Ovary (tissue), 9 donors: ENCODE data around the gene PLCG1. TPM values are rescaled to one million over a fixed set of nuclear protein-coding genes. Genes with fewer than 3 reads are reported as not detected.

Source experiments
- DNase-seq, 5 donors: peaks; one replicate each; pipeline ENCODE4 v3.0.0-alpha.2; 2019 to 2020
- H3K27ac ChIP-seq, 2 donors: fragments of 200-600 bp; one replicate each; pipeline versions ENCODE4 v1.5.1 to v1.8.0; 2019 to 2022
- H3K27me3 ChIP-seq: fragments of 200-600 bp; one replicate; pipeline ENCODE4 v1.8.0; 2022
- H3K36me3 ChIP-seq: fragments of 200-600 bp; sonication (generic); one replicate; pipeline ENCODE4 v1.5.1; 2019
- H3K4me1 ChIP-seq: one replicate; pipeline ENCODE4 v1.8.1; 2013; ENCODE audit warnings: mild to moderate bottlenecking, moderate library complexity; ENCODE audit not compliant: insufficient read depth
- H3K4me3 ChIP-seq: fragments of 200-600 bp; sonication (generic); one replicate; pipeline ENCODE4 v1.5.1; 2017
- H3K9me3 ChIP-seq, 2 donors: fragments of 200-600 bp in 1 of 2; sonication (generic) in 1 of 2; one replicate each; pipeline versions ENCODE4 v1.5.1 to v1.8.1; 2013 to 2019; ENCODE audit warnings: mild to moderate bottlenecking in 1 of 2, moderate library complexity in 1 of 2
- EP300 ChIP-seq: sonication (generic); formaldehyde crosslinking; IDR thresholded peaks from one replicate; pipeline ENCODE4 v1.6.1; 2017; ENCODE audit warnings: antibody characterized with exemption
- POLR2A ChIP-seq: fragments of 450-650 bp; IDR thresholded peaks from one replicate; pipeline ENCODE4 v1.6.1; 2017; ENCODE audit warnings: antibody characterized with exemption, mild to moderate bottlenecking, moderate library complexity
- WGBS, 3 donors: extraction: QIAGEN DNeasy Blood & Tissue Kit in 1 of 3; methylation state at CpG; one replicate each; pipeline versions ENCODE4 v1.1.5 to v1.1.7; 2013 to 2017; 5-methylcytosine and 5-hydroxymethylcytosine counted together
- intact Hi-C, 4 donors: fragments of 100-400 bp; cut with DNase I; formaldehyde crosslinking; loops; one replicate each; pipeline versions ENCODE4 v1.11.0 to v1.15.1; 2022 to 2023
- polyA plus RNA-seq, 2 donors: library from polyadenylated mRNA; stranded (reverse); fragments of 200-250 nt in 1 of 2; fragments of 350-450 nt in 1 of 2; fragmentation: Illumina TruSeq in 1 of 2; extraction: RNeasy Lipid Tissue Mini Kit (QIAGEN cat#74804) in 1 of 2; gene quantifications; one replicate each; pipeline ENCODE4 v1.2.3, GENCODE V29; 2013 to 2014
- total RNA-seq, 7 donors: library from RNA; depleted of rRNA in 2 of 7; stranded (reverse); fragments of >200 nt in 2 of 7; fragmentation: NEBNext Ultra II Directional in 3 of 7; extraction: Animal tissue kit (Norgen Biotek cat#: 25700) in 3 of 7; gene quantifications; one replicate each; pipeline versions ENCODE4 v1.1.0 to v1.2.4, GENCODE V29; 2016 to 2023
- TF ChIP-seq, protein P1 (sequence below), 3 donors: fragments of 450-650 bp in 2 of 3; fragments of 200-600 bp in 1 of 3; IDR thresholded peaks; one replicate each; pipeline versions ENCODE4 v1.5.1 to v1.8.0; 2016 to 2022; ENCODE audit warnings: antibody characterized with exemption in 3 of 3, mild to moderate bottlenecking in 1 of 3
- donor health status: DM: no; HTN: no; CAD: no; lungs with moderate emphysema.
- donor health status: DM: no; HTN: no; CAD: no.
- donor health status: Bipolar disorder and iron deficiency.
- donor health status: DM: yes; HTN: yes; CAD: no.
- donor health status: DM: no; HTN: no; CAD: no.
- donor health status: DM: yes; HTN: yes; CAD: no.

Gene PLCG1
- total and polyA plus RNA-seq, 9 donors, result 56.1 to 158 (median 101) TPM

DNA sequence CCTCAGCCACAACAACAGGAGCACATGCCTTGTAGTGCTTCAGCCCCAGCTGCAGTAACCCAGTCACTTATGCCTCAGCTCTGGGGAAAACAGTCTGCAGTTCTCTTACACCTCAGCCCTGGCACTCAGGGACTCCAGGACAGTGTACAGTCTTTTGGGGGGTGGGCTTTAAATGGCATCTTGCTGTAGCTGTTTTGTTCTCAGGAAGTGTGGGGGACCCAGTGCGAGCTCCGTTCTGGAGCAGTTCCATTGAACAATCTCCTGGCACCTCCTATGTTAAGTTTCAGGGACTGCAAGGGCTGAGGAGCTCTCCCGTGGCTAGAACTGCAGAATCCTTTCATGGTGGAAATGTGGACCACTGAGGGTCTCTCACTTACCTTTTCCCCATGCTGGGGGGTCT is 55.2 kb downstream of the PLCG1 start:
- Histone ChIP-seq H3K4me1 (no peaks in the 10 kb centered on the region), H3K27me3 (no peaks in the 10 kb centered on the region), H3K36me3 (no peaks in the 10 kb centered on the region), H3K9me3 (peaks cover 0 to 4% of the 10 kb centered on the region in 2 donors), H3K27ac (no peak overlapping the region), H3K4me3 (no peak overlapping the region)
- no peak for DNase-seq
- 88 to 91% (median 88%) methylated on average over 3 of the region's 3 CpGs for WGBS, 3 donors
- intact Hi-C loops, result no loop called here
- TF ChIP-seq, protein P1, sequence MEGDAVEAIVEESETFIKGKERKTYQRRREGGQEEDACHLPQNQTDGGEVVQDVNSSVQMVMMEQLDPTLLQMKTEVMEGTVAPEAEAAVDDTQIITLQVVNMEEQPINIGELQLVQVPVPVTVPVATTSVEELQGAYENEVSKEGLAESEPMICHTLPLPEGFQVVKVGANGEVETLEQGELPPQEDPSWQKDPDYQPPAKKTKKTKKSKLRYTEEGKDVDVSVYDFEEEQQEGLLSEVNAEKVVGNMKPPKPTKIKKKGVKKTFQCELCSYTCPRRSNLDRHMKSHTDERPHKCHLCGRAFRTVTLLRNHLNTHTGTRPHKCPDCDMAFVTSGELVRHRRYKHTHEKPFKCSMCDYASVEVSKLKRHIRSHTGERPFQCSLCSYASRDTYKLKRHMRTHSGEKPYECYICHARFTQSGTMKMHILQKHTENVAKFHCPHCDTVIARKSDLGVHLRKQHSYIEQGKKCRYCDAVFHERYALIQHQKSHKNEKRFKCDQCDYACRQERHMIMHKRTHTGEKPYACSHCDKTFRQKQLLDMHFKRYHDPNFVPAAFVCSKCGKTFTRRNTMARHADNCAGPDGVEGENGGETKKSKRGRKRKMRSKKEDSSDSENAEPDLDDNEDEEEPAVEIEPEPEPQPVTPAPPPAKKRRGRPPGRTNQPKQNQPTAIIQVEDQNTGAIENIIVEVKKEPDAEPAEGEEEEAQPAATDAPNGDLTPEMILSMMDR (IDR thresholded peaks at IDR 0.05), result no peak
- TF ChIP-seq EP300 (no peak), POLR2A (no peak)

DNA sequence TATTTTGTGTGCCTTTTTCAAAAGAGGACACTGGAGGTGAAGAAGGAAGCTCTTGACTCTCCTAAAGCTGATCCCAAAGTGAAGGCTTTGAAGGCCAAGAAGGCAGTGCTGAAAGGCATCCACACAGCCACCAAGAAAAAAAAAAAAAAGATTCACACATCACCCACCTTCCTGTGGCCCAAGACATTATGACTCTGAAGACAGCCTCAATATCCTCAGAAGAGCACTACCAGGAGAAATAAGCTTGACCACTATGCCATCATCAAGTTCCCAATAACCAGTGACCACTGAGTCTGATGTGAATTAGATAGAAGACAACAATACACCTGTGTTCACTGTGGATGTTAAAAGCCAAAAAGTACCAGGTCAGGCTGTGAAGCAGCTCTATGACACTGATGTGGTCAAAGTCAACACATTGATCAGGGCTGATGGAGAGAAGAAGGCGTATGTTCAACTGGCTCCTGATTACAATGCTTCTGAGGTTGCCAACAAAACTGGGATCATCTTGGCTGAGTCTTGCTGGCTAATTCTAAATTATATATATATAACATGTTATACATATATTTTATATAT is 59.4 kb downstream of the PLCG1 start:
- Histone ChIP-seq H3K4me3 (no peak overlapping the region), H3K27ac (no peak overlapping the region), H3K4me1 (no peaks in the 10 kb centered on the region), H3K27me3 (no peaks in the 10 kb centered on the region), H3K36me3 (no peaks in the 10 kb centered on the region), H3K9me3 (no peaks in the 10 kb centered on the region)
- no peak for TF ChIP-seq EP300
- TF ChIP-seq, protein P1 (IDR thresholded peaks at IDR 0.05), result no peak
- TF ChIP-seq POLR2A, result no peak
- intact Hi-C loops, result no loop called here
- 93 to 97% (median 97%) methylated on average over 1 of the region's 1 CpG for WGBS, 3 donors
- DNase-seq, result no peak

DNA sequence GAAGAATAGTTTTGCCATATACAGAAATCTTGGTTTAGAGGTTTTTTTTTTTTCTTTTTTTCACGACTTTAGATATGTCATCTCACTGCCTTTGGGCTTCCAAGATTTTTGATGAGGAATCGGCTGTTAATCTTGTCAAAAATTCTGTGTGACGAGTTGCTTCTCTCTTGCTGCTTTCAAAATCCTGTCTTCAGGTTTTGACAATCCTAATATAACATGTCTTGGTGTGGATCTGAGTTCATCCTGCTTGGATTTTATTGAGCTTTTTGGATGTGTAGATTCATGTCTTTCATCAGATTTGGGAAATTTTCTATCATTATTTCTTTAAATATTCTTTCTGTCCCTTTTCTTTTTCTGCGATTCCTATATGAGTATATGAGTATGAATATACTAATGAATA is 61.1 kb downstream of the PLCG1 start:
- Histone ChIP-seq H3K4me3 (no peak overlapping the region), H3K27me3 (no peaks in the 10 kb centered on the region), H3K36me3 (no peaks in the 10 kb centered on the region), H3K9me3 (no peaks in the 10 kb centered on the region), H3K27ac (no peak overlapping the region), H3K4me1 (no peaks in the 10 kb centered on the region)
- intact Hi-C loops, result no loop called here
- WGBS, 3 donors, result 95 to 97% (median 96%) methylated on average over 4 of the region's 4 CpGs
- no peak for DNase-seq
- TF ChIP-seq, protein P1 (IDR thresholded peaks at IDR 0.05), result no peak
- TF ChIP-seq POLR2A, result no peak
- no peak for TF ChIP-seq EP300

DNA sequence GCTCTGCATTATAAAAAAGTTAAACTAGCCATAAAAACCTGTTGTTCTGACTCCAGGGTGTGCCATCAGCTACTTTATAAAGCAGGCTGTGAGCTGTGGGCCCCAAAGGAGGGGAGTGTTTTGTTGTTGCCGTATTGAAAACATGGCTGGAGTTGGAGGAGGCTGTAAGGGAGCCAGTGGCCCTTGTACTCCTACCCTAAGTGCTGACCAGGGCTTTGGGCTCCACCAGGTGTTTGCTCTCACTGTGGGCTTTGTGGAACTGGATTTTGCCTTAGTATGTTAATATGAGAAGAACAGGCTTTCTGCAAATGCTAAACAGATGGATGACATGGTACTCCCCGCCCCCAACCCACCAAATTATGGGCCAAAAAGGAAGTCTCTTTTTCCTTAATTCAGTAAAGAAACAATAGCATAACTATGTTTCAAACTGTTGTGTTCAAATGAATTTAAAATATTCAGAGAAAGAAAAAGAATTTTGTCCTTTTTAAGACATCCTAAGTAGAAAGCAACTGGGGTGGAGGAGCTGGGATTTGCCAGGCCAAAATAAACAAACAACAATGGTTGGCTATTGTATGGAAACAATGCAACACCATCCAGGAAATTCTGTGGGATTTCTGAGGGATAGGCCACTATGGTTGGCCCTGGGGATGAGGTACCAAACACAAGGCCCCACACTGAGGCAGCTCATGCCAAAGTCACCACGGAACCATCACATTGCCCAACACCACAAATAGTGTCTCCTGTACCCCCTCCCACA is 63.3 kb downstream of the PLCG1 start:
- H3K36me3 ChIP-seq, result no peaks in the 10 kb centered on the region
- WGBS, 3 donors, result 68 to 78% (median 72%) methylated on average over 3 of the region's 3 CpGs
- no peak overlapping the region for H3K4me3 ChIP-seq
- H3K4me1 ChIP-seq, result no peaks in the 10 kb centered on the region
- H3K27ac ChIP-seq, result no peak overlapping the region
- TF ChIP-seq POLR2A (no peak), EP300 (no peak)
- TF ChIP-seq, protein P1 (IDR thresholded peaks at IDR 0.05), result no peak
- H3K27me3 ChIP-seq, result no peaks in the 10 kb centered on the region
- intact Hi-C loops, result no loop called here
- DNase-seq, result no peak
- no peaks in the 10 kb centered on the region for H3K9me3 ChIP-seq
